ENCODE data around the gene ARHGAP33.
"Not testable (repeated sequence)": the region's sequence is repeated elsewhere in the genome, so short reads cannot be mapped to it uniquely, and the experiment has no call there.

Gene ARHGAP33

DNA sequence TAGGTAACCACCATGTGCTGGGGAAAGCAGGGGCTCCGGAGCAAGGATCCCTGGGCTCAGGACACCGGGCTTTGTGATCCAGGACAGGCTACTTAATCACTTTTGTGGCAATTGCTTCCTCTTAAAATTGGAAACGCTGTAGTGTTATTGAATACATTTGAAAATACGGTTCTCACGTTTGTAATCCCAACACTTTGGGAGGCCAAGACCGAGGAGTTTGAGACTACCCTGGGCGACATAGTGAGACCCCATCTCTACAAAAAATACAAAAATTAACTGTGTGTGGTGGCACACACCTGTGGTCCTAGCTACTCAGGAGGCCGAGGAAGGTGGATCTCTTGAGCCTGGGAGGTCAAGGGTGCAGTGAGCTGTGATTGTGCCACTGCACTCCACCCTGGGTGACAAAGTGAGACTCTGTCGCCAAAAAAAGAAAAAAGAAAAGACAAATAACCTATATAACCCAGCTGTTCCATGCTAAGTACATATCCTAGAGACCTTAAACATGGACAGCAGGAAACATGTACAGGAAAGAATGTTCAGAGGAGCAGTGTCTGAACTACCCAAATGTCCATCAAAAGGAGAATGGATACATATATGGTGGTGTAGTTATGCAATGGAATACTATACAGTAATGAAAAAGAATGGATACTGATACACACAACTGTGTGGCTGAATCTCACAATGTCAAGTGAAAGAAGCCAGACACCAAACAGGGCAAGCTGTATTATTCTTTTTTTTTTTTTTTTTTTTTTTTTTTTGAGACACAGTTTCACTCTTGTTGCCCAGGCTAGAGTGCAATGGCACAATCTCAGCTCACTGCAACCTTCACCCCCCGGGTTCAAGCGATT is 37.9 kb downstream of the ARHGAP33 start:
- no peak overlapping the region for H3K27ac ChIP-seq (ENCODE audit: low read length)
- H3K4me3 ChIP-seq (ENCODE audit: low read depth in 1 of 2, low read length in 2 of 2), result no peak overlapping the region

DNA sequence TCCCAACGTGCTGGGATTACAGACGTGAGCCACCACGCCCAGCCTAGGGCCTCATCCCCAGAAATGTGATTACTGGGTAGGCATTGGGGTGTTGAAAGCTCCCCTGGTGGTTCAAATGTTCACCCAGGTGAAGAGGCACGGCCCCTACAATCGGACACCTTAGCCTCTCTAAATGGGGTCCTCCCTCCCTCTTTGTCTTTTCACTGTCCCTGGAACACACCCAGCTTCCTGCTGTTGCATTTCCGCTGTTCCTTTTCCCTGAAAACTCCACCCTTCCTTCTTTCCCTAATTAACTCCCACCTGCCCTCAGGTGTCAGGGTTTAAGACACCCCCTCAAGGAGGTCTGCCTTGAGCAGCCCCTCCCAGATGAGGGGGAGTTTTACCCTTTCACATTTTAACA is 40.9 kb downstream of the ARHGAP33 start:
- no peak overlapping the region for H3K4me3 ChIP-seq (ENCODE audit: low read depth in 1 of 2, low read length in 2 of 2)
- no peaks in the 10 kb centered on the region for H3K36me3 ChIP-seq (ENCODE audit: control insufficient read depth in 1 of 2, insufficient read depth in 2 of 2, low read length in 2 of 2)
- H3K27me3 ChIP-seq (ENCODE audit: low read depth, low read length), result no peaks in the 10 kb centered on the region
- H3K9me3 ChIP-seq (ENCODE audit: control insufficient read depth in 1 of 2, low read length in 2 of 2), result no peaks in the 10 kb centered on the region
- H3K27ac ChIP-seq (ENCODE audit: low read length), result no peak overlapping the region
- no peaks in the 10 kb centered on the region for H3K4me1 ChIP-seq (ENCODE audit: control insufficient read depth in 1 of 2, insufficient read depth in 2 of 2, low read length in 2 of 2)

More for the DNA sequence above, 37.9 kb downstream of the ARHGAP33 start:
- Histone ChIP-seq H3K27me3 (ENCODE audit: low read depth, low read length) (no peaks in the 10 kb centered on the region), H3K9me3 (ENCODE audit: control insufficient read depth in 1 of 2, low read length in 2 of 2) (no peaks in the 10 kb centered on the region), H3K4me1 (ENCODE audit: control insufficient read depth in 1 of 2, insufficient read depth in 2 of 2, low read length in 2 of 2) (no peaks in the 10 kb centered on the region), H3K36me3 (ENCODE audit: control insufficient read depth in 1 of 2, insufficient read depth in 2 of 2, low read length in 2 of 2) (no peaks in the 10 kb centered on the region)

DNA sequence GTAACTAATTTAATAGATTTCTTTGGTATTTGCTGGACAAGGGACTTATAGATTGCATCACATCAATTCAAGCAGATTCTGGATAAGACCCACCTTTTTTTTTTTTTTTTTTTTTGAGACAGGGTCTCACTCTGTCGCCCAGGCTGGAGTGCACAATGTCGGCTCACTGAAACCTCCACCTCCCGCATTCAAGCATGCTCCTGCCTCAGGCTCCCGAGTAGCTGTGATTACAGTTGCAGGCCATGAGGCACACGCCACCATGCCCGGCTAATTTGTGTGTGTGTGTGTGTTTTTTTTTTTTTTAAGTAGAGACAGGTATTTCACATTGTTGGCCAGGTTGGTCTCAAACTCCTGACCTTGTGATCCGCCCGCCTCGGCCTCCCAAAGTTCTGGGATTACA is 41.5 kb downstream of the ARHGAP33 start:
- Histone ChIP-seq H3K9me3 (ENCODE audit: control insufficient read depth in 1 of 2, low read length in 2 of 2) (no peaks in the 10 kb centered on the region), H3K4me3 (ENCODE audit: low read depth in 1 of 2, low read length in 2 of 2) (no peak overlapping the region), H3K27me3 (ENCODE audit: low read depth, low read length) (no peaks in the 10 kb centered on the region), H3K36me3 (ENCODE audit: control insufficient read depth in 1 of 2, insufficient read depth in 2 of 2, low read length in 2 of 2) (no peaks in the 10 kb centered on the region), H3K27ac (ENCODE audit: low read length) (no peak overlapping the region), H3K4me1 (ENCODE audit: control insufficient read depth in 1 of 2, insufficient read depth in 2 of 2, low read length in 2 of 2) (no peaks in the 10 kb centered on the region)

DNA sequence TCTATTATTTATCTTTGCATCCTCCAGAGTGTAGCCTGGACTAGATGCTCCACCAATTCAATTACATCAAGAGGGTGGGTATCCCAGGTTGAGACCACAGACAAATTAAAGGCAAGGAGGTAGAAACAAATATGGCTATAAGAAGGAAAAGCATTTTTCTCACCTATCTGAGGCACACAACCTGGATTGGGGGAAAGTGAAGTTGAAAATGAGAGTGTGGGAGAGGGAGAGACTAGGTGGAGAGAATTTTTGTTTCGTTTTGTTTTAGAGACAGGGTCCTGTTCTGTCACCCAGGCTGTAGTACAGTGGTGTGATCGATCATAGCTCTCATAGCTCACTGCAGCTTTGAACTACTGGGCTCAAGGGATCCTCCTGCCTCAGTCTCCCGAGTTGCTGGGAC is 43.1 kb downstream of the ARHGAP33 start:
- H3K4me1 ChIP-seq (ENCODE audit: control insufficient read depth in 1 of 2, insufficient read depth in 2 of 2, low read length in 2 of 2), result no peaks in the 10 kb centered on the region
- no peaks in the 10 kb centered on the region for H3K27me3 ChIP-seq (ENCODE audit: low read depth, low read length)
- no peaks in the 10 kb centered on the region for H3K9me3 ChIP-seq (ENCODE audit: control insufficient read depth in 1 of 2, low read length in 2 of 2)
- no peak overlapping the region for H3K27ac ChIP-seq (ENCODE audit: low read length)
- no peak overlapping the region for H3K4me3 ChIP-seq (ENCODE audit: low read depth in 1 of 2, low read length in 2 of 2)
- no peaks in the 10 kb centered on the region for H3K36me3 ChIP-seq (ENCODE audit: control insufficient read depth in 1 of 2, insufficient read depth in 2 of 2, low read length in 2 of 2)

DNA sequence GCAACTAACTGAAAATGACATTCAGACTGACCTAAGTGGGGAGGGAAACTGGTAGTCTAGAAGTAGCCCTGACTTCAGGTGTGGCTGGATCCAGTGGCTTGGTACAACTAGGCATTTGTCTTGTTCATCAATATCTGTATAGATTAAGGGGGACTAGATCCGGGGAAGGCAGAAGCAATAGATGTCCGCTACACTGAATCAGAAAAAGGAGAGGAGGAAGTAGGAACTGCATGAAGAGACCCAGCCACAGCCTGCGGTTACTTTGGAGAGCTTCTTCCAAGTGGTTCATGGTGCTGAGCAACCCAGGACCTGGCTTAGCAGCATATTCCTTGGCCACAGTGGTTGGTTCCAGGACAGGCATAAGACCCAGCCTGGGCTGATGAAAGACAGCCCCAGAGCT is 47.2 kb downstream of the ARHGAP33 start:
- Histone ChIP-seq H3K4me3 (ENCODE audit: low read depth in 1 of 2, low read length in 2 of 2) (no peak overlapping the region), H3K4me1 (ENCODE audit: control insufficient read depth in 1 of 2, insufficient read depth in 2 of 2, low read length in 2 of 2) (no peaks in the 10 kb centered on the region), H3K9me3 (ENCODE audit: control insufficient read depth in 1 of 2, low read length in 2 of 2) (no peaks in the 10 kb centered on the region), H3K27me3 (ENCODE audit: low read depth, low read length) (no peaks in the 10 kb centered on the region), H3K27ac (ENCODE audit: low read length) (no peak overlapping the region), H3K36me3 (ENCODE audit: control insufficient read depth in 1 of 2, insufficient read depth in 2 of 2, low read length in 2 of 2) (no peaks in the 10 kb centered on the region)

DNA sequence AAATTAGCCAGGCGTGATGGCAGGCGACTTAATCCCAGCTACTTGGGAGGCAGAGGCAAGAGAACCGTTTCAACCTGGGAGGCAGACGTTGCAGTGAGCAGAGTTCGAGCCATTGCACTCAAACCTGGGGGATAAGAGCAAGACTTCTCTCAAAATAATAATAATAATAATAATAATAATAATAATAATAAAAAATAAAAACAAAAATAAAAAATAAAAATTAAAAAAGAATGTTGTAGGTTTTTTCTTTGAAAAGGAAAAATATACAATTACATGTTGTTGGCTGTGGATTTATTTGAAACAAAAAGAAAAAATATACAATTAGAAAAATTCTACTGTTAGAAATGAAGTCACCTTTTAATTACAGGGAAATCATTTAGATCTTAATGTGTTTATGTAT is 48.8 kb downstream of the ARHGAP33 start:
- H3K27me3 ChIP-seq (ENCODE audit: low read depth, low read length), result no peaks in the 10 kb centered on the region
- no peaks in the 10 kb centered on the region for H3K4me1 ChIP-seq (ENCODE audit: control insufficient read depth in 1 of 2, insufficient read depth in 2 of 2, low read length in 2 of 2)
- no peaks in the 10 kb centered on the region for H3K9me3 ChIP-seq (ENCODE audit: control insufficient read depth in 1 of 2, low read length in 2 of 2)
- no peak overlapping the region for H3K27ac ChIP-seq (ENCODE audit: low read length)
- no peak overlapping the region for H3K4me3 ChIP-seq (ENCODE audit: low read depth in 1 of 2, low read length in 2 of 2)
- no peaks in the 10 kb centered on the region for H3K36me3 ChIP-seq (ENCODE audit: control insufficient read depth in 1 of 2, insufficient read depth in 2 of 2, low read length in 2 of 2)

DNA sequence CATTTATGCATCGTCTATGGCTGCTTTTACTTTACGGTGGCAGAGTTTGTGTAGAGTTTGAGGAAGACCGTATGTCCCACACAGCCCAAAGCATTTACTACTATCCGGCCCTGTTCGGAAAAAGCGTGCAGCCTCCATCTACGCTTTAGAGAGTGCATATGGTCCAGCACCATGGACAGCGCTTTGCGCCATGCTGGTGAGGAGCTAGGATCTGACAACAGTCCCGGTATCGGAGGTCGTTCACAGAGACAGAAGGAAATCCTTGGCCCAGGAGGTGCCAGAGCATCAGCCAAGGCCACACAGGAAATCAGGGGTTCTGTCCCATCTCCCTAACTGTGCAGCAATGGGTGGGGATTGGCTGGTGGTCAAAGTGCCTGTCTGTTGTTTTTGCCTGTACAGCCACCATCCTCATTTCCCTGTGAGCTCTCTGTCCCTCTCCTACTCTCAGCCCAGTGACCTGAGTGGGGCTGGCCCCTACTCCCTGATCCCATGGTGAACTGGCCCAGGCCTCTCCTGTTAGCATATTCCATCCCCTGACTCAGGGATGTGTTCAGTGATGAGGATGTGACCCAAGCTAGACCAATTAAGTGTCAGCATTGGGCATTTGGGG is 53.4 kb downstream of the ARHGAP33 start:
- no peaks in the 10 kb centered on the region for H3K9me3 ChIP-seq (ENCODE audit: control insufficient read depth in 1 of 2, low read length in 2 of 2)
- no peaks in the 10 kb centered on the region for H3K36me3 ChIP-seq (ENCODE audit: control insufficient read depth in 1 of 2, insufficient read depth in 2 of 2, low read length in 2 of 2)
- no peaks in the 10 kb centered on the region for H3K27me3 ChIP-seq (ENCODE audit: low read depth, low read length)
- no peak overlapping the region for H3K27ac ChIP-seq (ENCODE audit: low read length)
- H3K4me3 ChIP-seq (ENCODE audit: low read depth in 1 of 2, low read length in 2 of 2), result no peak overlapping the region
- H3K4me1 ChIP-seq (ENCODE audit: control insufficient read depth in 1 of 2, insufficient read depth in 2 of 2, low read length in 2 of 2), result no peaks in the 10 kb centered on the region

DNA sequence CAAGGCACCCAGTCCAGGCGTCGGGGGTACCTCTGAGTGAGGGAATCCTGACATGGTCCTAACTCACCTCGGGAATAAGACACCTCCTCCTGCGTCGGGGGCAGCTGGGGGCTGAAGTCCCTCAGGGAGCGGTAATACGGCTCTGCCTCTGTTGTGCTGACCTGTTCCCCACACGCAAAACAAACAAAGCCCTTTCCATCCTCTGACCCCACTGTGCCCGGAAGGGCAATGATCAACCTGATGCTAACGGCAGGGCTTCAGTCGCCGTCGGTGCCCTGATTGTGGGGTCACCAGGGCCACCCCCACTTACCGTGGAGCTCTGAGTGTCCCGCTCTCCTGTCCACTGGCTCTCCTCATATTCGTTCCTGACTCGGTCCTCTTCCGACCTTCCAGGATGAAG is 55.6 kb downstream of the ARHGAP33 start:
- no peak overlapping the region for H3K4me3 ChIP-seq (ENCODE audit: low read depth in 1 of 2, low read length in 2 of 2)
- H3K9me3 ChIP-seq (ENCODE audit: control insufficient read depth in 1 of 2, low read length in 2 of 2), result no peaks in the 10 kb centered on the region
- H3K27ac ChIP-seq (ENCODE audit: low read length), result no peak overlapping the region
- no peaks in the 10 kb centered on the region for H3K27me3 ChIP-seq (ENCODE audit: low read depth, low read length)
- H3K36me3 ChIP-seq (ENCODE audit: control insufficient read depth in 1 of 2, insufficient read depth in 2 of 2, low read length in 2 of 2), result no peaks in the 10 kb centered on the region
- no peaks in the 10 kb centered on the region for H3K4me1 ChIP-seq (ENCODE audit: control insufficient read depth in 1 of 2, insufficient read depth in 2 of 2, low read length in 2 of 2)

DNA sequence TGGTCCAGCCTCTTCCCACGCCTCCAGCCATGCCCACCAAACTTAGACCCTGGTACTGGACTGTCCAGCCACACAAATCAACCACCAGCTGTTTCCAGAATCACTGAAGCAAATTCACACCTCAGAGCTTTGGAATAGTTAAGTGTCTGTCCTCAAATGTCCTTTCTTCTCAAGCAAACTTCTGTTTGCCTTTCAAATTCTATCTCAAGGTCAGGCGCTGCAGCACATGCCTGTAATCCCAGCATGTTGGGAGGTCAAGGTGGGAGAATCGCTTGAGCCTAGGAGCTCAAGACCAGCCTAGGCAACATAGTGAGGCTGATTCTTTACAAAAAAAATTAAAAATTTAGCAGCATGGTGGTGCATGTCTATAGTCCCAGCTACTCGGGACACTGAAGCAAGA is 56.7 kb downstream of the ARHGAP33 start:
- no peaks in the 10 kb centered on the region for H3K27me3 ChIP-seq (ENCODE audit: low read depth, low read length)
- H3K36me3 ChIP-seq (ENCODE audit: control insufficient read depth in 1 of 2, insufficient read depth in 2 of 2, low read length in 2 of 2), result no peaks in the 10 kb centered on the region
- H3K4me3 ChIP-seq (ENCODE audit: low read depth in 1 of 2, low read length in 2 of 2), result no peak overlapping the region
- no peak overlapping the region for H3K27ac ChIP-seq (ENCODE audit: low read length)
- H3K4me1 ChIP-seq (ENCODE audit: control insufficient read depth in 1 of 2, insufficient read depth in 2 of 2, low read length in 2 of 2), result no peaks in the 10 kb centered on the region
- no peaks in the 10 kb centered on the region for H3K9me3 ChIP-seq (ENCODE audit: control insufficient read depth in 1 of 2, low read length in 2 of 2)

DNA sequence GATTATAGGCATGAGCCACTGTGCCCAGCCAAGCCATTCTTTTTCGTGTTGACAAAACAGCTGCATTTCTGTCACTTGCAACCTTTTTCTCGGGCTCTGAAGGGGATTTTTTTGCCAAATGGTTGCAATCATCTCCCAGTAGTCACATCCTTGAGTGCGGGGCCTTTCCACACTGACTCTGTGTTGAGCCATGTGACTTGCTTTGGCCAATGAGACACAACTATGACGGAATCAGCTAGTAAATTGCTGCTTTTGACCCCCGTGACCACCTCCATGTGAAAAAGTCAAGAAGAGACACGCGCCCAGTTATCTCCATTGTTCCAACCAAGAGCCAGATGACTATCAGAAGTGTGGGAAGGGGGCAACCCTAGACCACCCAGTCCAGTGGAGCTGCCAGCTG is 58.6 kb downstream of the ARHGAP33 start:
- H3K27me3 ChIP-seq (ENCODE audit: low read depth, low read length), result no peaks in the 10 kb centered on the region
- H3K9me3 ChIP-seq (ENCODE audit: control insufficient read depth in 1 of 2, low read length in 2 of 2), result peaks cover under 1 to 3% of the 10 kb centered on the region in 2 donors
- no peaks in the 10 kb centered on the region for H3K36me3 ChIP-seq (ENCODE audit: control insufficient read depth in 1 of 2, insufficient read depth in 2 of 2, low read length in 2 of 2)
- H3K27ac ChIP-seq (ENCODE audit: low read length), result no peak overlapping the region
- no peak overlapping the region for H3K4me3 ChIP-seq (ENCODE audit: low read depth in 1 of 2, low read length in 2 of 2)
- no peaks in the 10 kb centered on the region for H3K4me1 ChIP-seq (ENCODE audit: control insufficient read depth in 1 of 2, insufficient read depth in 2 of 2, low read length in 2 of 2)

DNA sequence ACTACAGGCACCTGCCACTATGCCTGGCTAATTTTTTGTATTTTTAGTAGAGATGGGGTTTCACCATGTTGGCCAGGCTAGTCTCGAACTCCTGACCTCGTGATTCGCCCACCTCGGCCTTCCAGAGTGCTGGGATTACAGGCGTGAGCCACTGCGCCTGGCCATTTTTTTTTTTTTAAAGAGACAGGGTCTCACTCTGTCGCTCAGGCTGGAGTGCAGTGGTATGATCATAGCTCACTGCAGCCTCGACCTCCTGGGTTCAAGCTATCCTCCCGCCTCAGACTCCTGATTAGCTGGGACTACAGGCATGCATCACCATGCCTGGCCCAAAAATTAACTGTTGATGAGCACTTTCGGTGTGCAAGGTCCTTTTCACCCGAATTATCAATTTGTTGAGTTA is 60.7 kb downstream of the ARHGAP33 start:
- not testable (repeated sequence) for H3K4me1 ChIP-seq (ENCODE audit: control insufficient read depth in 1 of 2, insufficient read depth in 2 of 2, low read length in 2 of 2); H3K27ac ChIP-seq (ENCODE audit: low read length); H3K27me3 ChIP-seq (ENCODE audit: low read depth, low read length); H3K36me3 ChIP-seq (ENCODE audit: control insufficient read depth in 1 of 2, insufficient read depth in 2 of 2, low read length in 2 of 2); H3K9me3 ChIP-seq (ENCODE audit: control insufficient read depth in 1 of 2, low read length in 2 of 2); H3K4me3 ChIP-seq (ENCODE audit: low read depth in 1 of 2, low read length in 2 of 2)
